Measurements from ENCODE around the gene PUSL1. TPM values are rescaled to one million over a fixed set of nuclear protein-coding genes. Genes with fewer than 3 reads are reported as not detected.

Gene PUSL1
- total RNA-seq, 1 donor from 2014 or later, result 45.5 TPM

DNA sequence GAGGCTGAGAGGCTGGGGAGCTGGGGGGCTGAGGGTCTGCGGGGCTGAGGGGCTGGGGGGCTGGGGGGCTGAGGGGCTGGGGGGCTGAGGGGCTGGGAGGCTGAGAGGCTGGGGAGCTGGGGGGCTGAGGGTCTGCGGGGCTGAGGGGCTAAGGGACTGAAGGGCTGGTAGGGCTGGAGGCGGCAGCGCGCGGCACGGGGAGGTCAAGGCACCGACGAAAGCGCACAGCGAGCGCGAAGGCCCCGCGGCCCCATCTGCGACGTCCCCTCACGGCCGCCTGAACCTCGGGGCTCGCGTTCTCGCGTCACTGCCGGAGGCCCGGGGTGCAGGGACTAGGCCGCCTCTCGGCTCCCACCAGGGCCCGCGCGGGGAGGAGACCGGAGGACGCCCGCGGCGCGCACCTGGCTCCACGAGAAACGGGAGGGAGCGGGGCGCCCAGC is 15.7 kb downstream of the PUSL1 start:
- H3K36me3 Mint-ChIP-seq (ENCODE audit: unreplicated experiment), result no peaks in the 10 kb centered on the region
- TF ChIP-seq, protein P1, sequence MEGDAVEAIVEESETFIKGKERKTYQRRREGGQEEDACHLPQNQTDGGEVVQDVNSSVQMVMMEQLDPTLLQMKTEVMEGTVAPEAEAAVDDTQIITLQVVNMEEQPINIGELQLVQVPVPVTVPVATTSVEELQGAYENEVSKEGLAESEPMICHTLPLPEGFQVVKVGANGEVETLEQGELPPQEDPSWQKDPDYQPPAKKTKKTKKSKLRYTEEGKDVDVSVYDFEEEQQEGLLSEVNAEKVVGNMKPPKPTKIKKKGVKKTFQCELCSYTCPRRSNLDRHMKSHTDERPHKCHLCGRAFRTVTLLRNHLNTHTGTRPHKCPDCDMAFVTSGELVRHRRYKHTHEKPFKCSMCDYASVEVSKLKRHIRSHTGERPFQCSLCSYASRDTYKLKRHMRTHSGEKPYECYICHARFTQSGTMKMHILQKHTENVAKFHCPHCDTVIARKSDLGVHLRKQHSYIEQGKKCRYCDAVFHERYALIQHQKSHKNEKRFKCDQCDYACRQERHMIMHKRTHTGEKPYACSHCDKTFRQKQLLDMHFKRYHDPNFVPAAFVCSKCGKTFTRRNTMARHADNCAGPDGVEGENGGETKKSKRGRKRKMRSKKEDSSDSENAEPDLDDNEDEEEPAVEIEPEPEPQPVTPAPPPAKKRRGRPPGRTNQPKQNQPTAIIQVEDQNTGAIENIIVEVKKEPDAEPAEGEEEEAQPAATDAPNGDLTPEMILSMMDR (IDR thresholded peaks at IDR 0.05; ENCODE audit: partially characterized antibody, unreplicated experiment), result no peak
- DNase-seq, result no peak
- H3K4me1 Mint-ChIP-seq (ENCODE audit: low read depth, unreplicated experiment), result peaks cover 8% of the 10 kb centered on the region
- H3K27me3 Mint-ChIP-seq (ENCODE audit: unreplicated experiment), result peaks cover 6% of the 10 kb centered on the region
- H3K27ac Mint-ChIP-seq (ENCODE audit: unreplicated experiment), result no peak overlapping the region
- peak overlapping the region; percentile 61 for H3K4me3 Mint-ChIP-seq (ENCODE audit: unreplicated experiment)
- peaks cover 6% of the 10 kb centered on the region for H3K9me3 Mint-ChIP-seq (ENCODE audit: unreplicated experiment)

DNA sequence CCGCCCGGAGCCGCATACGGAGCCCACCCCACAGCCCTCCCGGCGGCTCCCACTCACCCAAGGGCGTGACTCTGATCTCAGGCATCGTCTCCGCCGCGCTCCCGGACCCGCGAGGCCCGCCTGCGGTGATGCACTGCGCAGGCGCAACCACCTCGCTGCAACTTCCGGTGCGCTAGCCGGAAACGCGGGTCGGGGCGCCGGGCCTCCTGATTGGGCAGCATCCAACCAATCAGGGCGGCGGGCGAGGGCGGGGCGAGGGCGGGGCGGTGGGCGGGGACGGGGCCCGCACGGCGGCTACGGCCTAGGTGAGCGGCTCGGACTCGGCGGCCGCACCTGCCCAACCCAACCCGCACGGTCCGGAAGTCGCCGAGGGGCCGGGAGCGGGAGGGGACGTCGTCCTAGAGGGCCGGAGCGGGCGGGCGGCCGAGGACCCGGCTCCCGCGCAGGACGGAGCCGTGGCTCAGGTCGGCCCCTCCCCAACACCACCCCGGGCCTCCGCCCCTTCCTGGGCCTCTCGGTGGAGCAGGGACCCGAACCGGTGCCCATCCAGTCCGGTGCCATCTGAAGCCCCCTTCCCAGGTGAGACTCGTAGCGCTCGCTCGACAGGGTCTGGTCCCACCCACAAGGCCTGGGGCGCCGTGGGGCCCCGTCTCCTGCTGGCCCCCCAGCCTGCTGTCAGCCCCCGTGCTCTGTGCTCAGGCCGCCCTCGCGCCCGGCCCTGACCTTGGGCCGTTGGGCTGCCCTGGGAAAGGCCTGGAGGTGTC is 16.3 kb downstream of the PUSL1 start, which contains the start of the genes CPTP and INTS11:
TSS of gene CPTP (plus strand) at position 279 of the 764 bp plus-strand sequence. CDS start 2,109 bp downstream, outside the sequence.
TSS of gene INTS11 (minus strand) at position 137 of the 764 bp plus-strand sequence. CDS start at position 85, 52 bp downstream.
- Mint-ChIP-seq H3K36me3 (ENCODE audit: unreplicated experiment) (no peaks in the 10 kb centered on the region), H3K4me3 (ENCODE audit: unreplicated experiment) (peak within 1 kb of the TSS; percentile 85), H3K27me3 (ENCODE audit: unreplicated experiment) (peaks cover 7% of the 10 kb centered on the region), H3K27ac (ENCODE audit: unreplicated experiment) (peak within 1 kb of the TSS; percentile 82), H3K9me3 (ENCODE audit: unreplicated experiment) (peaks cover 7% of the 10 kb centered on the region), H3K4me1 (ENCODE audit: low read depth, unreplicated experiment) (peaks cover 6% of the 10 kb centered on the region)
- TF ChIP-seq, protein P1 (IDR thresholded peaks at IDR 0.05; ENCODE audit: partially characterized antibody, unreplicated experiment), result no peak
- peak; percentile 98 for DNase-seq

DNA sequence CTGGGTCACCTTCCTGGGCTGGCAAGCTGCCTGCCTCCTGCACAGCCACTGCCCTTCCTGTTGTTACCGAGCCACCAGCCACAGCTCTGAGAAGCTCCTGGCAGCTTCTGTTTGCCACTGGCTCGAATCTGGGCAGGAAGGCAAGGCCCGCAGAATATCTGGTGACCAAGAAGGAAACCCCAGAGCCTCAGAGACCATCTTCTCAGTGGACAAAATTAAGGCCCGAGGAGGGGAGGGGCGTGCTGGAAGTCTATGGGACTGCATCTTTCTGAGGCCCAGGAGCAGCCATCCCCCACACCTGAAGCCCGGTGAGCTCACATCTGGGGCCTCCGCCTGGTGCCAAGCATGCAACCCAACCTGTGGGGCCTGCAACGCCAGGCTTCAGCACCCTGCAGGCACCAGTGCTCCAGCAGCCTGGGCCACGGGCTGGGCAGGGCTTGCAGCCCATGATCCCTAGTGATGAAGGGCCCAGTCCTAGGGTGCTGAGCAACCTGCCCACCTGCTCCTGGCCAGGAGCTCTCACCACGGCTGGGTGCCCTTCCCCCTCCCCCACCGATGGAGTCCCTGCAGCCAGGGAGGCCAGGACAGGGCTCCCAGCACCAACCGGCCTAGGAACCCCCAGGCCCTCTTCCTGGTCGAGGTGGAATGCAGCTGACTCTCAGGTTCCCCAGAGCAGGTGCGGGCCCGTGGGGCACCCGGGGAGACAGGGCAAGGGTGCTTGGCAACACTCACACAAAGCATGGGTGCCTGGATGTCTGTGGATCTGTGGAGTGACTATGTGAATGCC is 17.1 kb downstream of the PUSL1 start:
- TF ChIP-seq, protein P1 (IDR thresholded peaks at IDR 0.05; ENCODE audit: partially characterized antibody, unreplicated experiment), result no peak
- H3K27ac Mint-ChIP-seq (ENCODE audit: unreplicated experiment), result no peak overlapping the region
- H3K4me1 Mint-ChIP-seq (ENCODE audit: low read depth, unreplicated experiment), result peaks cover 12% of the 10 kb centered on the region
- peak overlapping the region; percentile 69 for H3K4me3 Mint-ChIP-seq (ENCODE audit: unreplicated experiment)
- H3K36me3 Mint-ChIP-seq (ENCODE audit: unreplicated experiment), result no peaks in the 10 kb centered on the region
- H3K9me3 Mint-ChIP-seq (ENCODE audit: unreplicated experiment), result peaks cover 13% of the 10 kb centered on the region
- peaks cover 11% of the 10 kb centered on the region for H3K27me3 Mint-ChIP-seq (ENCODE audit: unreplicated experiment)
- no peak for DNase-seq

DNA sequence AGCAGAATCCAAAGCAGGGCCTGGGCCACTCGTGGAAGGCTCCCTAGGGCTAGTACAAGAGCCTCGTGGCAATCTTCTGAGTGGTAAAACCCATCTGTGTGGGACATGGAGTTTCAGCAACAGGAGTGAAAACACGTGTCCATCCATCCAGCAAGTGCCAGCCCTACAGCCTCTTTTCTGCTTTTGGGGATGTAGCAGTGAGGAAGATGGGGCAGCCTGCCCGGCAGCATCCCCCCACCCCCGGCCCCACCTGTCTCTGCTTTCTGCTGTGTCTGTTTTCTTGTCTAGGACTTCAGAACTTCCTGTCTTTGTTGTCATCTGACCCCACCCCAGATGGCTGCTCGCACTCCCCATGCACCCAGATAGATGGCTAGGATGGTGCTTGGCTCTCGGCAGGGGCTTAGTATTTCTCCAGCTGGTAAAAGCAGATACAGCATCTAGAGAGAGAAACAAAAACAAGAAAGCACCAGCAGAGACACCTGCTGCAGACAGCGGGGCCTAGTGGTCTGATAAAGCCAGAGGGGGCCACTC is 17.7 kb downstream of the PUSL1 start:
- peak overlapping the region; percentile 15 for H3K4me3 Mint-ChIP-seq (ENCODE audit: unreplicated experiment)
- H3K9me3 Mint-ChIP-seq (ENCODE audit: unreplicated experiment), result peaks cover 15% of the 10 kb centered on the region

More for the DNA sequence above, 17.7 kb downstream of the PUSL1 start:
- H3K4me1 Mint-ChIP-seq (ENCODE audit: low read depth, unreplicated experiment), result peaks cover 12% of the 10 kb centered on the region
- no peak overlapping the region for H3K27ac Mint-ChIP-seq (ENCODE audit: unreplicated experiment)
- no peak for DNase-seq
- peaks cover 12% of the 10 kb centered on the region for H3K27me3 Mint-ChIP-seq (ENCODE audit: unreplicated experiment)
- TF ChIP-seq, protein P1 (IDR thresholded peaks at IDR 0.05; ENCODE audit: partially characterized antibody, unreplicated experiment), result no peak
- no peaks in the 10 kb centered on the region for H3K36me3 Mint-ChIP-seq (ENCODE audit: unreplicated experiment)

Measured in glutamatergic neuron (in vitro differentiated cells).